GM23338 (cell line): ENCODE results near the gene CCNF. TPM values are rescaled to one million over a fixed set of nuclear protein-coding genes. Genes with fewer than 3 reads are reported as not detected.

Source experiments
- ATAC-seq: fragments of 200-7000 bp; cut with Tn5 transposase; 3 replicates; pipeline ENCODE4 v1.9.1; 2020
- DNase-seq: peaks from one replicate; pipeline ENCODE4 v3.0.0-alpha.2; 2015; ENCODE audit warnings: low spot score
- H2AFZ ChIP-seq: fragments of 200-600 bp; sonication (generic); 2 replicates; pipeline ENCODE4 v1.8.0; 2016; ENCODE audit warnings: antibody characterized with exemption, mild to moderate bottlenecking, moderate library complexity
- H3F3A ChIP-seq: fragments of 200-600 bp; sonication (generic); replicated peaks from 2 replicates; pipeline ENCODE4 v1.8.0; 2017; ENCODE audit warnings: antibody characterized with exemption, mixed run types, low read depth
- H3K27ac ChIP-seq: fragments of 200-600 bp; sonication (generic); 2 replicates; pipeline ENCODE4 v1.6.1; 2016; ENCODE audit warnings: low read depth
- H3K27me3 ChIP-seq: fragments of 200-600 bp; sonication (generic); 2 replicates; pipeline ENCODE4 v1.8.0; 2016; ENCODE audit warnings: mild to moderate bottlenecking, mixed run types, moderate library complexity; ENCODE audit not compliant: insufficient read depth
- H3K36me3 ChIP-seq: fragments of 200-600 bp; sonication (generic); 2 replicates; pipeline ENCODE4 v1.8.0; 2016; ENCODE audit warnings: mild to moderate bottlenecking; ENCODE audit not compliant: insufficient read depth
- H3K4me1 ChIP-seq: fragments of 200-600 bp; sonication (generic); 2 replicates; pipeline ENCODE4 v1.8.0; 2016; ENCODE audit warnings: mild to moderate bottlenecking, moderate library complexity; ENCODE audit not compliant: insufficient read depth
- H3K4me2 ChIP-seq: fragments of 200-600 bp; sonication (generic); 2 replicates; pipeline ENCODE4 v1.7.1; 2017; ENCODE audit warnings: mixed run types
- H3K4me3 ChIP-seq: fragments of 200-600 bp; sonication (generic); 2 replicates; pipeline ENCODE4 v1.6.1; 2016; ENCODE audit warnings: mixed run types
- H3K79me2 ChIP-seq: fragments of 200-600 bp; sonication (generic); replicated peaks from 2 replicates; pipeline ENCODE4 v1.8.0; 2017; ENCODE audit warnings: mild to moderate bottlenecking; ENCODE audit not compliant: insufficient read depth
- H3K9me2 ChIP-seq: fragments of 200-600 bp; sonication (generic); 2 replicates; pipeline ENCODE4 v1.8.0; 2017; ENCODE audit not compliant: insufficient read depth
- H4K20me1 ChIP-seq: fragments of 200-600 bp; sonication (generic); replicated peaks from 2 replicates; pipeline ENCODE4 v1.8.0; 2017; ENCODE audit warnings: mild to moderate bottlenecking; ENCODE audit not compliant: insufficient read depth
- H3K27ac Mint-ChIP-seq: 2 replicates; pipeline ENCODE4 v1.8.0; 2020; ENCODE audit warnings: inconsistent platforms, mild to moderate bottlenecking, moderate library complexity, mixed read lengths
- H3K27me3 Mint-ChIP-seq: 3 replicates; pipeline ENCODE4 v1.8.0; 2022; ENCODE audit warnings: low read depth, mild to moderate bottlenecking, moderate library complexity, mixed read lengths, inconsistent platforms; ENCODE audit not compliant: insufficient read depth, poor library complexity
- H3K36me3 Mint-ChIP-seq: 3 replicates; pipeline ENCODE4 v1.8.0; 2021; ENCODE audit warnings: low read depth, mild to moderate bottlenecking, inconsistent platforms, moderate library complexity, mixed read lengths
- H3K4me1 Mint-ChIP-seq: 3 replicates; pipeline ENCODE4 v1.8.0; 2020; ENCODE audit warnings: mild to moderate bottlenecking, inconsistent platforms, mixed read lengths
- H3K4me3 Mint-ChIP-seq: 3 replicates; pipeline ENCODE4 v1.8.0; 2021; ENCODE audit warnings: moderate library complexity, mild to moderate bottlenecking, inconsistent platforms, mixed read lengths
- H3K9me3 Mint-ChIP-seq: 3 replicates; pipeline ENCODE4 v1.8.0; 2020; ENCODE audit warnings: moderate library complexity, mild to moderate bottlenecking, inconsistent platforms, mixed read lengths
- CREB1 ChIP-seq: fragments of 250-450 bp; sonication (Bioruptor Pico); IDR thresholded peaks from 2 replicates; pipeline ENCODE4 v1.5.0; 2020; ENCODE audit warnings: low read depth, mild to moderate bottlenecking, moderate library complexity
- EZH2 ChIP-seq: fragments of 200-600 bp; sonication (generic); IDR thresholded peaks from one replicate; pipeline ENCODE4 v1.8.0; 2017; ENCODE audit warnings: antibody characterized with exemption, mild to moderate bottlenecking, low read depth; ENCODE audit not compliant: unreplicated experiment
- EZH2phosphoT487 ChIP-seq: fragments of 200-600 bp; sonication (generic); IDR thresholded peaks from one replicate; pipeline ENCODE4 v1.8.1; 2018; ENCODE audit warnings: antibody characterized with exemption; ENCODE audit not compliant: unreplicated experiment
- JUNB ChIP-seq: IDR thresholded peaks from one replicate; pipeline ENCODE4 v1.6.1; 2016; ENCODE audit warnings: antibody characterized with exemption; ENCODE audit not compliant: unreplicated experiment
- NANOG ChIP-seq: IDR thresholded peaks from 2 replicates; pipeline ENCODE4 v1.6.1; 2016; ENCODE audit warnings: antibody characterized with exemption, borderline replicate concordance
- POLR2AphosphoS5 ChIP-seq: IDR thresholded peaks from 2 replicates; pipeline ENCODE4 v1.6.1; 2016; ENCODE audit warnings: antibody characterized with exemption, low read depth
- STAT1 ChIP-seq: IDR thresholded peaks from one replicate; pipeline ENCODE4 v1.6.1; 2016; ENCODE audit warnings: antibody characterized with exemption; ENCODE audit not compliant: unreplicated experiment
- ZNF114 ChIP-seq: fragments of 250-450 bp; sonication (Bioruptor Pico); IDR thresholded peaks from 2 replicates; pipeline ENCODE4 v1.5.0; 2020; ENCODE audit warnings: mild to moderate bottlenecking, moderate library complexity
- ZNF331 ChIP-seq: fragments of 250-450 bp; sonication (Bioruptor Pico); IDR thresholded peaks from 2 replicates; pipeline ENCODE4 v1.5.0; 2020; ENCODE audit warnings: low read depth, mild to moderate bottlenecking, moderate library complexity
- polyA plus RNA-seq: library from polyadenylated mRNA; unstranded; fragments of >200 nt; fragmentation: Nextera tagmentation; extraction: Ambion mirVana; gene quantifications from 2 replicates; pipeline ENCODE4 v1.2.1, GENCODE V29; 2016
- total RNA-seq: library from RNA; depleted of rRNA; stranded (reverse); fragments of >200 nt; shearing (Covaris generic); gene quantifications from 2 replicates; pipeline ENCODE4 v1.2.3, GENCODE V29; 2014
- TF ChIP-seq, protein P1 (sequence below): IDR thresholded peaks from 2 replicates; pipeline ENCODE4 v1.6.1; 2016; ENCODE audit warnings: antibody characterized with exemption
- TF ChIP-seq, protein P2 (sequence below), 2 experiments: fragments of 200-600 bp in 1 of 2; sonication (generic) in 1 of 2; conservative IDR thresholded peaks; 2 replicates each; pipeline versions ENCODE4 v1.5.1 to v1.6.1; 2016 to 2017; ENCODE audit warnings: antibody characterized with exemption in 2 of 2, low read depth in 2 of 2, mild to moderate bottlenecking in 2 of 2, moderate library complexity in 1 of 2
- TF ChIP-seq, protein P3 (sequence below): IDR thresholded peaks from one replicate; pipeline ENCODE4 v1.6.1; 2018; ENCODE audit warnings: antibody characterized with exemption; ENCODE audit not compliant: unreplicated experiment
- TF ChIP-seq, protein P4 (sequence below): fragments of 250-450 bp; sonication (Bioruptor Pico); IDR thresholded peaks from 2 replicates; pipeline ENCODE4 v1.5.0; 2020; ENCODE audit warnings: mild to moderate bottlenecking, moderate library complexity

CCNF gene
- total and polyA plus RNA-seq, 2 experiments from 2014 or later, result 21.2 to 54.2 TPM

DNA sequence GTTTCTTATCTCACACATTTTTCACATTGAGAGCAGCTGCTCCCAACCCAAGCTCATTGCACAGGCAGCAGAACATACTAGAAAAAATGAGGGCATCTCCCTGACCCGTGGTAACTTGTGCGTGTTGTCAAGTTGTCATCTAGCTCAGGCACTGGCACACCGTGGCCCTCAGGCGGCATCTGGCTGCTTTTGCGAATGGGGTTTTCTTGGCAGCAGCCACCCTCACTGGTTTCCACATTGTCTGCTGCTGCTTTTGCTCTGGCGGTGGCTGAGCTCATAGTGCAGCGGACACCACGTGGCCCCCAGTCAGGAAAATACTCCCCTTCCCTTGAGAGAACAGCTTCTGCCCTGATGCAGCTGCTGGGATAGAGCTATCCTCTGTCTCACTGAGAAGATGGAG lies 21.3 kb downstream of the CCNF start:
- DNase-seq, result no peak
- Histone ChIP-seq H3K9me2 (no peaks in the 10 kb centered on the region), H3K27me3 (no peaks in the 10 kb centered on the region), H3K36me3 (peaks cover 26% of the 10 kb centered on the region), H3F3A (0 out of 2 replicates have a peak, but pooled peaks cover 2% of the 10 kb centered on the region), H3K4me2 (no peak overlapping the region), H2AFZ (no peak overlapping the region), H3K79me2 (no peaks in the 10 kb centered on the region), H3K4me3 (no peak overlapping the region), H3K4me1 (no peaks in the 10 kb centered on the region), H3K27ac (no peak overlapping the region), H4K20me1 (no peaks in the 10 kb centered on the region; the same call in 1 of the 2 replicates)
- H3K9me3 Mint-ChIP-seq, result no peaks in the 10 kb centered on the region
- H3K4me1 Mint-ChIP-seq, result no peaks in the 10 kb centered on the region
- peaks cover 19% of the 10 kb centered on the region for H3K27me3 Mint-ChIP-seq
- TF ChIP-seq ZNF331, result no peak
- TF ChIP-seq ZNF114 (CRISPR knock-in tag), result no peak
- TF ChIP-seq, protein P1, sequence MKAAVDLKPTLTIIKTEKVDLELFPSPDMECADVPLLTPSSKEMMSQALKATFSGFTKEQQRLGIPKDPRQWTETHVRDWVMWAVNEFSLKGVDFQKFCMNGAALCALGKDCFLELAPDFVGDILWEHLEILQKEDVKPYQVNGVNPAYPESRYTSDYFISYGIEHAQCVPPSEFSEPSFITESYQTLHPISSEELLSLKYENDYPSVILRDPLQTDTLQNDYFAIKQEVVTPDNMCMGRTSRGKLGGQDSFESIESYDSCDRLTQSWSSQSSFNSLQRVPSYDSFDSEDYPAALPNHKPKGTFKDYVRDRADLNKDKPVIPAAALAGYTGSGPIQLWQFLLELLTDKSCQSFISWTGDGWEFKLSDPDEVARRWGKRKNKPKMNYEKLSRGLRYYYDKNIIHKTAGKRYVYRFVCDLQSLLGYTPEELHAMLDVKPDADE, result no peak
- no peak for TF ChIP-seq JUNB
- no peak for TF ChIP-seq CREB1
- no peak for TF ChIP-seq EZH2
- no peak for TF ChIP-seq STAT1
- TF ChIP-seq, protein P2, sequence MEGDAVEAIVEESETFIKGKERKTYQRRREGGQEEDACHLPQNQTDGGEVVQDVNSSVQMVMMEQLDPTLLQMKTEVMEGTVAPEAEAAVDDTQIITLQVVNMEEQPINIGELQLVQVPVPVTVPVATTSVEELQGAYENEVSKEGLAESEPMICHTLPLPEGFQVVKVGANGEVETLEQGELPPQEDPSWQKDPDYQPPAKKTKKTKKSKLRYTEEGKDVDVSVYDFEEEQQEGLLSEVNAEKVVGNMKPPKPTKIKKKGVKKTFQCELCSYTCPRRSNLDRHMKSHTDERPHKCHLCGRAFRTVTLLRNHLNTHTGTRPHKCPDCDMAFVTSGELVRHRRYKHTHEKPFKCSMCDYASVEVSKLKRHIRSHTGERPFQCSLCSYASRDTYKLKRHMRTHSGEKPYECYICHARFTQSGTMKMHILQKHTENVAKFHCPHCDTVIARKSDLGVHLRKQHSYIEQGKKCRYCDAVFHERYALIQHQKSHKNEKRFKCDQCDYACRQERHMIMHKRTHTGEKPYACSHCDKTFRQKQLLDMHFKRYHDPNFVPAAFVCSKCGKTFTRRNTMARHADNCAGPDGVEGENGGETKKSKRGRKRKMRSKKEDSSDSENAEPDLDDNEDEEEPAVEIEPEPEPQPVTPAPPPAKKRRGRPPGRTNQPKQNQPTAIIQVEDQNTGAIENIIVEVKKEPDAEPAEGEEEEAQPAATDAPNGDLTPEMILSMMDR (conservative IDR thresholded peaks at IDR 0.05; ENCODE audit: low read depth in 2 of 2), result no peak
- no peak for TF ChIP-seq POLR2AphosphoS5
- TF ChIP-seq EZH2phosphoT487, result no peak
- TF ChIP-seq, protein P3, sequence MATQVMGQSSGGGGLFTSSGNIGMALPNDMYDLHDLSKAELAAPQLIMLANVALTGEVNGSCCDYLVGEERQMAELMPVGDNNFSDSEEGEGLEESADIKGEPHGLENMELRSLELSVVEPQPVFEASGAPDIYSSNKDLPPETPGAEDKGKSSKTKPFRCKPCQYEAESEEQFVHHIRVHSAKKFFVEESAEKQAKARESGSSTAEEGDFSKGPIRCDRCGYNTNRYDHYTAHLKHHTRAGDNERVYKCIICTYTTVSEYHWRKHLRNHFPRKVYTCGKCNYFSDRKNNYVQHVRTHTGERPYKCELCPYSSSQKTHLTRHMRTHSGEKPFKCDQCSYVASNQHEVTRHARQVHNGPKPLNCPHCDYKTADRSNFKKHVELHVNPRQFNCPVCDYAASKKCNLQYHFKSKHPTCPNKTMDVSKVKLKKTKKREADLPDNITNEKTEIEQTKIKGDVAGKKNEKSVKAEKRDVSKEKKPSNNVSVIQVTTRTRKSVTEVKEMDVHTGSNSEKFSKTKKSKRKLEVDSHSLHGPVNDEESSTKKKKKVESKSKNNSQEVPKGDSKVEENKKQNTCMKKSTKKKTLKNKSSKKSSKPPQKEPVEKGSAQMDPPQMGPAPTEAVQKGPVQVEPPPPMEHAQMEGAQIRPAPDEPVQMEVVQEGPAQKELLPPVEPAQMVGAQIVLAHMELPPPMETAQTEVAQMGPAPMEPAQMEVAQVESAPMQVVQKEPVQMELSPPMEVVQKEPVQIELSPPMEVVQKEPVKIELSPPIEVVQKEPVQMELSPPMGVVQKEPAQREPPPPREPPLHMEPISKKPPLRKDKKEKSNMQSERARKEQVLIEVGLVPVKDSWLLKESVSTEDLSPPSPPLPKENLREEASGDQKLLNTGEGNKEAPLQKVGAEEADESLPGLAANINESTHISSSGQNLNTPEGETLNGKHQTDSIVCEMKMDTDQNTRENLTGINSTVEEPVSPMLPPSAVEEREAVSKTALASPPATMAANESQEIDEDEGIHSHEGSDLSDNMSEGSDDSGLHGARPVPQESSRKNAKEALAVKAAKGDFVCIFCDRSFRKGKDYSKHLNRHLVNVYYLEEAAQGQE, result no peak
- TF ChIP-seq NANOG, result no peak
- TF ChIP-seq, protein P4, sequence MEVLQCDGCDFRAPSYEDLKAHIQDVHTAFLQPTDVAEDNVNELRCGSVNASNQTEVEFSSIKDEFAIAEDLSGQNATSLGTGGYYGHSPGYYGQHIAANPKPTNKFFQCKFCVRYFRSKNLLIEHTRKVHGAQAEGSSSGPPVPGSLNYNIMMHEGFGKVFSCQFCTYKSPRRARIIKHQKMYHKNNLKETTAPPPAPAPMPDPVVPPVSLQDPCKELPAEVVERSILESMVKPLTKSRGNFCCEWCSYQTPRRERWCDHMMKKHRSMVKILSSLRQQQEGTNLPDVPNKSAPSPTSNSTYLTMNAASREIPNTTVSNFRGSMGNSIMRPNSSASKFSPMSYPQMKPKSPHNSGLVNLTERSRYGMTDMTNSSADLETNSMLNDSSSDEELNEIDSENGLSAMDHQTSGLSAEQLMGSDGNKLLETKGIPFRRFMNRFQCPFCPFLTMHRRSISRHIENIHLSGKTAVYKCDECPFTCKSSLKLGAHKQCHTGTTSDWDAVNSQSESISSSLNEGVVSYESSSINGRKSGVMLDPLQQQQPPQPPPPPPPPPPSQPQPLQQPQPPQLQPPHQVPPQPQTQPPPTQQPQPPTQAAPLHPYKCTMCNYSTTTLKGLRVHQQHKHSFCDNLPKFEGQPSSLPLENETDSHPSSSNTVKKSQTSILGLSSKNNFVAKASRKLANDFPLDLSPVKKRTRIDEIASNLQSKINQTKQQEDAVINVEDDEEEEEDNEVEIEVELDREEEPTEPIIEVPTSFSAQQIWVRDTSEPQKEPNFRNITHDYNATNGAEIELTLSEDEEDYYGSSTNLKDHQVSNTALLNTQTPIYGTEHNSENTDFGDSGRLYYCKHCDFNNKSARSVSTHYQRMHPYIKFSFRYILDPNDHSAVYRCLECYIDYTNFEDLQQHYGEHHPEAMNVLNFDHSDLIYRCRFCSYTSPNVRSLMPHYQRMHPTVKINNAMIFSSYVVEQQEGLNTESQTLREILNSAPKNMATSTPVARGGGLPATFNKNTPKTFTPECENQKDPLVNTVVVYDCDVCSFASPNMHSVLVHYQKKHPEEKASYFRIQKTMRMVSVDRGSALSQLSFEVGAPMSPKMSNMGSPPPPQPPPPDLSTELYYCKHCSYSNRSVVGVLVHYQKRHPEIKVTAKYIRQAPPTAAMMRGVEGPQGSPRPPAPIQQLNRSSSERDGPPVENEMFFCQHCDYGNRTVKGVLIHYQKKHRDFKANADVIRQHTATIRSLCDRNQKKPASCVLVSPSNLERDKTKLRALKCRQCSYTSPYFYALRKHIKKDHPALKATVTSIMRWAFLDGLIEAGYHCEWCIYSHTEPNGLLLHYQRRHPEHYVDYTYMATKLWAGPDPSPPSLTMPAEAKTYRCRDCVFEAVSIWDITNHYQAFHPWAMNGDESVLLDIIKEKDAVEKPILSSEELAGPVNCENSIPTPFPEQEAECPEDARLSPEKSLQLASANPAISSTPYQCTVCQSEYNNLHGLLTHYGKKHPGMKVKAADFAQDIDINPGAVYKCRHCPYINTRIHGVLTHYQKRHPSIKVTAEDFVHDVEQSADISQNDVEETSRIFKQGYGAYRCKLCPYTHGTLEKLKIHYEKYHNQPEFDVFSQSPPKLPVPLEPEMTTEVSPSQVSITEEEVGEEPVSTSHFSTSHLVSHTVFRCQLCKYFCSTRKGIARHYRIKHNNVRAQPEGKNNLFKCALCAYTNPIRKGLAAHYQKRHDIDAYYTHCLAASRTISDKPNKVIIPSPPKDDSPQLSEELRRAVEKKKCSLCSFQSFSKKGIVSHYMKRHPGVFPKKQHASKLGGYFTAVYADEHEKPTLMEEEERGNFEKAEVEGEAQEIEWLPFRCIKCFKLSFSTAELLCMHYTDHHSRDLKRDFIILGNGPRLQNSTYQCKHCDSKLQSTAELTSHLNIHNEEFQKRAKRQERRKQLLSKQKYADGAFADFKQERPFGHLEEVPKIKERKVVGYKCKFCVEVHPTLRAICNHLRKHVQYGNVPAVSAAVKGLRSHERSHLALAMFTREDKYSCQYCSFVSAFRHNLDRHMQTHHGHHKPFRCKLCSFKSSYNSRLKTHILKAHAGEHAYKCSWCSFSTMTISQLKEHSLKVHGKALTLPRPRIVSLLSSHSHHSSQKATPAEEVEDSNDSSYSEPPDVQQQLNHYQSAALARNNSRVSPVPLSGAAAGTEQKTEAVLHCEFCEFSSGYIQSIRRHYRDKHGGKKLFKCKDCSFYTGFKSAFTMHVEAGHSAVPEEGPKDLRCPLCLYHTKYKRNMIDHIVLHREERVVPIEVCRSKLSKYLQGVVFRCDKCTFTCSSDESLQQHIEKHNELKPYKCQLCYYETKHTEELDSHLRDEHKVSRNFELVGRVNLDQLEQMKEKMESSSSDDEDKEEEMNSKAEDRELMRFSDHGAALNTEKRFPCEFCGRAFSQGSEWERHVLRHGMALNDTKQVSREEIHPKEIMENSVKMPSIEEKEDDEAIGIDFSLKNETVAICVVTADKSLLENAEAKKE (CRISPR knock-in tag), result no peak
- no peak overlapping the region for H3K27ac Mint-ChIP-seq
- H3K36me3 Mint-ChIP-seq, result peaks cover 72% of the 10 kb centered on the region
- no peak overlapping the region for H3K4me3 Mint-ChIP-seq
- ATAC-seq, result no peak
